ENCODE results near the gene ELAC1. TPM values are rescaled to one million over a fixed set of nuclear protein-coding genes. Genes with fewer than 3 reads are reported as not detected.
"Not testable (repeated sequence)": the region's sequence is repeated elsewhere in the genome, so short reads cannot be mapped to it uniquely, and the experiment has no call there.

The ELAC1 gene
- polyA plus RNA-seq, 1 donor (not counting 4 experiments of a cell fraction or from before 2014, with no cell fraction given) = 8.3 TPM

GRCh38 chr18:50992351-50992762 is 24.5 kb downstream of the ELAC1 start:
- Histone ChIP-seq H3K4me2 (ENCODE audit: control insufficient read depth, extremely low read depth, insufficient read depth, low read depth, low read length) (no peak overlapping the region), H3K4me3 (ENCODE audit: control insufficient read depth in 2 of 3, extremely low read depth in 1 of 3, insufficient read depth in 2 of 3, low read depth in 1 of 3, low read length in 3 of 3) (no peak overlapping the region), H3K27ac (ENCODE audit: control insufficient read depth, insufficient read depth, low read length) (no peak overlapping the region), H4K20me1 (ENCODE audit: control insufficient read depth, extremely low read depth, insufficient read depth, low read length) (no peaks in the 10 kb centered on the region), H3K4me1 (ENCODE audit: control insufficient read depth, extremely low read depth, insufficient read depth, low read length) (no peaks in the 10 kb centered on the region), H3K79me2 (ENCODE audit: control insufficient read depth, insufficient read depth, low read length) (no peaks in the 10 kb centered on the region), H2AFZ (ENCODE audit: control insufficient read depth, low read length) (no peak overlapping the region), H3K27me3 (ENCODE audit: control insufficient read depth, extremely low read depth, insufficient read depth, low read length) (no peaks in the 10 kb centered on the region), H3K9ac (ENCODE audit: control insufficient read depth, extremely low read depth, insufficient read depth, low read length) (no peak overlapping the region), H3K9me3 (ENCODE audit: control insufficient read depth, low read depth, low read length) (no peaks in the 10 kb centered on the region), H3K36me3 (ENCODE audit: control insufficient read depth in 2 of 2, extremely low read depth in 1 of 2, insufficient read depth in 2 of 2, low read length in 2 of 2) (no peaks in the 10 kb centered on the region), H3K9me1 (ENCODE audit: control insufficient read depth, extremely low read depth, insufficient read depth, low read length) (no peaks in the 10 kb centered on the region)
- FAIRE-seq = no peak
- TF ChIP-seq CTCF (optimal IDR thresholded peaks at IDR 0.05 in 1 of 3, IDR thresholded peaks at IDR 0.05 in 1 of 3, conservative IDR thresholded peaks at IDR 0.05 in 1 of 3; ENCODE audit: extremely low read depth in 1 of 3, insufficient read depth in 2 of 3, low read length in 3 of 3) (no peak), EZH2 (IDR thresholded peaks at IDR 0.05; ENCODE audit: low read length) (no peak)
- dilution Hi-C loops (cut with MboI; ENCODE audit: extremely low pct_ligation_motif_present, low sequenced_read_pairs) = no loop called here
- DNase-seq (ENCODE audit: low read depth, low spot score) = no peak

GRCh38 chr18:50994031-50994430 is 26.2 kb downstream of the ELAC1 start:
- no peak for TF ChIP-seq EZH2 (IDR thresholded peaks at IDR 0.05; ENCODE audit: low read length)
- no peak for TF ChIP-seq CTCF (optimal IDR thresholded peaks at IDR 0.05 in 1 of 3, IDR thresholded peaks at IDR 0.05 in 1 of 3, conservative IDR thresholded peaks at IDR 0.05 in 1 of 3; ENCODE audit: extremely low read depth in 1 of 3, insufficient read depth in 2 of 3, low read length in 3 of 3)
- H4K20me1 ChIP-seq (ENCODE audit: control insufficient read depth, extremely low read depth, insufficient read depth, low read length) = no peaks in the 10 kb centered on the region
- no peak for FAIRE-seq
- H3K4me1 ChIP-seq (ENCODE audit: control insufficient read depth, extremely low read depth, insufficient read depth, low read length) = no peaks in the 10 kb centered on the region
- dilution Hi-C loops (cut with MboI; ENCODE audit: extremely low pct_ligation_motif_present, low sequenced_read_pairs) = no loop called here
- no peaks in the 10 kb centered on the region for H3K79me2 ChIP-seq (ENCODE audit: control insufficient read depth, insufficient read depth, low read length)
- no peak overlapping the region for H3K4me2 ChIP-seq (ENCODE audit: control insufficient read depth, extremely low read depth, insufficient read depth, low read depth, low read length)
- no peak overlapping the region for H3K4me3 ChIP-seq (ENCODE audit: control insufficient read depth in 2 of 3, extremely low read depth in 1 of 3, insufficient read depth in 2 of 3, low read depth in 1 of 3, low read length in 3 of 3)
- H2AFZ ChIP-seq (ENCODE audit: control insufficient read depth, low read length) = no peak overlapping the region
- H3K27me3 ChIP-seq (ENCODE audit: control insufficient read depth, extremely low read depth, insufficient read depth, low read length) = no peaks in the 10 kb centered on the region
- no peak for DNase-seq (ENCODE audit: low read depth, low spot score)
- H3K9me1 ChIP-seq (ENCODE audit: control insufficient read depth, extremely low read depth, insufficient read depth, low read length) = no peaks in the 10 kb centered on the region
- H3K9me3 ChIP-seq (ENCODE audit: control insufficient read depth, low read depth, low read length) = no peaks in the 10 kb centered on the region
- no peak overlapping the region for H3K9ac ChIP-seq (ENCODE audit: control insufficient read depth, extremely low read depth, insufficient read depth, low read length)
- H3K27ac ChIP-seq (ENCODE audit: control insufficient read depth, insufficient read depth, low read length) = no peak overlapping the region
- no peaks in the 10 kb centered on the region for H3K36me3 ChIP-seq (ENCODE audit: control insufficient read depth in 2 of 2, extremely low read depth in 1 of 2, insufficient read depth in 2 of 2, low read length in 2 of 2)

GRCh38 chr18:51003174-51003573 is 35.3 kb downstream of the ELAC1 start:
- H3K79me2 ChIP-seq (ENCODE audit: control insufficient read depth, insufficient read depth, low read length); H4K20me1 ChIP-seq (ENCODE audit: control insufficient read depth, extremely low read depth, insufficient read depth, low read length); H3K27ac ChIP-seq (ENCODE audit: control insufficient read depth, insufficient read depth, low read length); FAIRE-seq; H3K36me3 ChIP-seq (ENCODE audit: control insufficient read depth in 2 of 2, extremely low read depth in 1 of 2, insufficient read depth in 2 of 2, low read length in 2 of 2); H3K9ac ChIP-seq (ENCODE audit: control insufficient read depth, extremely low read depth, insufficient read depth, low read length); dilution Hi-C loops (cut with MboI; ENCODE audit: extremely low pct_ligation_motif_present, low sequenced_read_pairs); H2AFZ ChIP-seq (ENCODE audit: control insufficient read depth, low read length); H3K9me3 ChIP-seq (ENCODE audit: control insufficient read depth, low read depth, low read length); H3K4me3 ChIP-seq (ENCODE audit: control insufficient read depth in 2 of 3, extremely low read depth in 1 of 3, insufficient read depth in 2 of 3, low read depth in 1 of 3, low read length in 3 of 3); H3K27me3 ChIP-seq (ENCODE audit: control insufficient read depth, extremely low read depth, insufficient read depth, low read length); H3K9me1 ChIP-seq (ENCODE audit: control insufficient read depth, extremely low read depth, insufficient read depth, low read length); H3K4me1 ChIP-seq (ENCODE audit: control insufficient read depth, extremely low read depth, insufficient read depth, low read length); H3K4me2 ChIP-seq (ENCODE audit: control insufficient read depth, extremely low read depth, insufficient read depth, low read depth, low read length); DNase-seq (ENCODE audit: low read depth, low spot score): not testable (repeated sequence)
